KMS-11 (cell line): ENCODE data around the gene PAK2.

Experiments
- H2AFZ ChIP-seq: fragments of 200-600 bp; sonication (generic); 2 replicates; pipeline ENCODE4 v1.6.1; 2016; ENCODE audit warnings: antibody characterized with exemption, mixed run types, low read depth
- H3K27ac ChIP-seq: fragments of 200-600 bp; sonication (generic); 2 replicates; pipeline ENCODE4 v1.6.1; 2016; ENCODE audit warnings: mild to moderate bottlenecking, mixed run types
- H3K27me3 ChIP-seq: fragments of 200-600 bp; sonication (generic); 2 replicates; pipeline ENCODE4 v1.6.1; 2017; ENCODE audit warnings: mild to moderate bottlenecking, low read depth, mixed run types, moderate library complexity; ENCODE audit not compliant: insufficient read depth
- H3K36me3 ChIP-seq: fragments of 200-600 bp; sonication (generic); 2 replicates; pipeline ENCODE4 v1.6.1; 2017; ENCODE audit warnings: mild to moderate bottlenecking, mixed run types; ENCODE audit not compliant: insufficient read depth
- H3K4me1 ChIP-seq: fragments of 200-600 bp; sonication (generic); 2 replicates; pipeline ENCODE4 v1.6.1; 2016; ENCODE audit warnings: mild to moderate bottlenecking, low read depth, mixed run types; ENCODE audit not compliant: poor library complexity, severe bottlenecking
- H3K4me2 ChIP-seq: fragments of 200-600 bp; sonication (generic); 2 replicates; pipeline ENCODE4 v1.7.0; 2016; ENCODE audit warnings: mild to moderate bottlenecking, mixed run types
- H3K4me3 ChIP-seq: fragments of 200-600 bp; sonication (generic); IDR thresholded peaks from 2 replicates; pipeline ENCODE4 v1.6.1; 2017; ENCODE audit warnings: low read depth, low read length, mixed read lengths; ENCODE audit not compliant: insufficient read depth
- H3K79me2 ChIP-seq: fragments of 200-600 bp; sonication (generic); 2 replicates; pipeline ENCODE4 v1.6.1; 2016; ENCODE audit warnings: low read depth, mixed run types; ENCODE audit not compliant: insufficient read depth
- H3K9ac ChIP-seq: fragments of 200-600 bp; sonication (generic); 2 replicates; pipeline ENCODE4 v1.6.1; 2016; ENCODE audit warnings: mild to moderate bottlenecking, mixed run types
- H4K20me1 ChIP-seq: fragments of 200-600 bp; sonication (generic); 2 replicates; pipeline ENCODE4 v1.6.1; 2016; ENCODE audit warnings: mild to moderate bottlenecking, mixed run types; ENCODE audit not compliant: insufficient read depth
- TF ChIP-seq, protein P1 (sequence below): fragments of 200-600 bp; sonication (generic); conservative IDR thresholded peaks from 2 replicates; pipeline ENCODE4 v1.6.1; 2017; ENCODE audit warnings: low read depth, mild to moderate bottlenecking, antibody characterized with exemption, low read length, moderate library complexity, mixed read lengths

The PAK2 gene

DNA sequence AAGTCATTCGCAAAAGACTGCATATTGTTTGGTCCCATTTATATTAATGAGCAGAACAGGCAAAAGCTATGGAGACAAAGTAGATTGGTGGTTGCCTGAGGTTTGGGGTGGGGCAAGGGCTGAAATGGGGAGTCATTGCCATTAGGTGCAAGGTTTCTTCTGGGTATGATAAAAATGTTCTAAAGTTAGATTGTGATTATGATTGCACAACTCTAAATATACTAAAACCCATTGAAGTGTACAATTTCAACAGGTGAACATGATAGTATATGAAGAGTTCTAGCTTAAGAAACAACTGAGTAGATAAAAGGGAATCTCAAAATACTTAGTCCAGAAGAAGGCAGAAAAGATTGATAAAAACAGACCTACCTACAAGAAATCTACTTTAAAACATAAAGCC lies 56.7 kb downstream of the PAK2 start:
- H4K20me1 ChIP-seq: no peaks in the 10 kb centered on the region
- H3K79me2 ChIP-seq: peaks cover 18% of the 10 kb centered on the region; the same call in 1 of the 2 replicates
- TF ChIP-seq, protein P1, sequence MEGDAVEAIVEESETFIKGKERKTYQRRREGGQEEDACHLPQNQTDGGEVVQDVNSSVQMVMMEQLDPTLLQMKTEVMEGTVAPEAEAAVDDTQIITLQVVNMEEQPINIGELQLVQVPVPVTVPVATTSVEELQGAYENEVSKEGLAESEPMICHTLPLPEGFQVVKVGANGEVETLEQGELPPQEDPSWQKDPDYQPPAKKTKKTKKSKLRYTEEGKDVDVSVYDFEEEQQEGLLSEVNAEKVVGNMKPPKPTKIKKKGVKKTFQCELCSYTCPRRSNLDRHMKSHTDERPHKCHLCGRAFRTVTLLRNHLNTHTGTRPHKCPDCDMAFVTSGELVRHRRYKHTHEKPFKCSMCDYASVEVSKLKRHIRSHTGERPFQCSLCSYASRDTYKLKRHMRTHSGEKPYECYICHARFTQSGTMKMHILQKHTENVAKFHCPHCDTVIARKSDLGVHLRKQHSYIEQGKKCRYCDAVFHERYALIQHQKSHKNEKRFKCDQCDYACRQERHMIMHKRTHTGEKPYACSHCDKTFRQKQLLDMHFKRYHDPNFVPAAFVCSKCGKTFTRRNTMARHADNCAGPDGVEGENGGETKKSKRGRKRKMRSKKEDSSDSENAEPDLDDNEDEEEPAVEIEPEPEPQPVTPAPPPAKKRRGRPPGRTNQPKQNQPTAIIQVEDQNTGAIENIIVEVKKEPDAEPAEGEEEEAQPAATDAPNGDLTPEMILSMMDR: no peak
- H2AFZ ChIP-seq: no peak overlapping the region
- no peak overlapping the region for H3K9ac ChIP-seq
- no peak overlapping the region for H3K27ac ChIP-seq
- no peaks in the 10 kb centered on the region for H3K27me3 ChIP-seq
- H3K4me2 ChIP-seq: no peak overlapping the region
- no peak overlapping the region for H3K4me3 ChIP-seq
- no peaks in the 10 kb centered on the region; the same call in 1 of the 2 replicates for H3K36me3 ChIP-seq
- H3K4me1 ChIP-seq: no peaks in the 10 kb centered on the region

DNA sequence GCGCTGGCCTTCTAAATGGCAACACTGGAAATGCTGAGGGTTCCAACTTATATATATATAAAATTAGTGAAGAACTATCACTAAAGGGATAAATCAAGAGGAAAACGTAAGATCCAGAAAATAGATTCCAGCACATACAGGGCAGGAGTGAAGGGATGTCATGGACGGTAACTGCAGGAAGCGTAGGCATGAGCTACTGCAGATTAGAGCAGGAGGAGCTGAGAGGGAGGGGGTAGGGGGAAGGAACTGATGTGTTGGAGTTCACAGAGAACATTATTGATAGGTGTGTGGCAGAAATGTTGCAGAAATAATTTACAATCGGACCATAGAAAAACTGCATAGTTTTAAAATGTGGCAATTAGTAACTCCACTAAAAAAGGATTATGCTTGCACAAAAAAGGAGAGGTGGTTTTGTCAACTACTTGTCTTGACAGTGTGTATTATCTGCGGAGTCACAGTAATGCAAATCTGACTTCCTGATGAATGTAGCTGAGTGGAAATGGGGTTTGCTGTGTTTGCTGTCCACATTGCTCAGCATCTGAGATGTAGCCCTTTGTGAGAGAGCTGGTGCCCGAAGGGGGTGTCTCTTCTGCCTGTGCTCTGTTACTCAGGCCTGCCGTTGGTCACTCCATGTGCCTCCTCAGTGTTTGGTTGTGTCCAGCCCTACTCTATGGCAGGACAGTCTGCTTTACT lies 61.2 kb downstream of the PAK2 start:
- H3K27me3 ChIP-seq: no peaks in the 10 kb centered on the region
- no peak overlapping the region for H2AFZ ChIP-seq
- no peaks in the 10 kb centered on the region for H4K20me1 ChIP-seq
- H3K36me3 ChIP-seq: peaks cover 8% of the 10 kb centered on the region
- no peak overlapping the region for H3K27ac ChIP-seq
- no peak overlapping the region for H3K4me3 ChIP-seq
- H3K4me1 ChIP-seq: no peaks in the 10 kb centered on the region
- no peak overlapping the region for H3K9ac ChIP-seq
- H3K79me2 ChIP-seq: peaks cover 18% of the 10 kb centered on the region; the same call in 1 of the 2 replicates
- TF ChIP-seq, protein P1: no peak
- no peak overlapping the region for H3K4me2 ChIP-seq

DNA sequence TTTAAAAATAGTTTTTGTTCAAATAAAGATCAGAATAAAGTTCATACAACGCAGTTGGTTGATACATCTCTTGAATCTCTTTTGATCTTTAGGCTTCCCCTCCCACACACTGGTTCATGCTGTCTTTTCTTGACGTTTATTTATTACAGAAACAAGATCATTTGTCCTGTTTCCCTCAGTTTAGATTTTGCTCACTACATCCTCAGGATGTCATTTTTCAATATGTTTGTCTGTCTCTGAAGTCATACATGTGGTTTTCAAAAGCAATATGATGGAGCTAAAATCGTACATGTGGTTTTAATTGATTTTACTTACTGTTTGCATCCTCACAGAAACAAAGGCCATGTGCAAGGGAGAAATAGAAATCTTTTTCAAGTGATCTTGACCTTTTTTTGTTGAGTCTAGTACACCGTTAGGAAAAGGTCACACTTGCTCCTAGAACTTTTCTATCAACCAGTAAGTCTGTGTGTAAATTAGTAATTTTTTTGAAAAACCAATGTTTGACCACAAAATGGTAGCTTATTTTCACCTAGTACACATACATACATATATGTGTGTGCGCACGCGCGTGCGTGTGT lies 64.3 kb downstream of the PAK2 start:
- TF ChIP-seq, protein P1: no peak
- no peak overlapping the region for H3K9ac ChIP-seq
- H4K20me1 ChIP-seq: no peaks in the 10 kb centered on the region
- H3K4me3 ChIP-seq: no peak overlapping the region
- no peak overlapping the region for H3K4me2 ChIP-seq
- H2AFZ ChIP-seq: no peak overlapping the region
- H3K4me1 ChIP-seq: no peaks in the 10 kb centered on the region
- 0 out of 2 replicates have a peak, but pooled peaks cover 11% of the 10 kb centered on the region for H3K79me2 ChIP-seq
- H3K27me3 ChIP-seq: no peaks in the 10 kb centered on the region
- H3K27ac ChIP-seq: no peak overlapping the region
- peaks cover 13% of the 10 kb centered on the region for H3K36me3 ChIP-seq

DNA sequence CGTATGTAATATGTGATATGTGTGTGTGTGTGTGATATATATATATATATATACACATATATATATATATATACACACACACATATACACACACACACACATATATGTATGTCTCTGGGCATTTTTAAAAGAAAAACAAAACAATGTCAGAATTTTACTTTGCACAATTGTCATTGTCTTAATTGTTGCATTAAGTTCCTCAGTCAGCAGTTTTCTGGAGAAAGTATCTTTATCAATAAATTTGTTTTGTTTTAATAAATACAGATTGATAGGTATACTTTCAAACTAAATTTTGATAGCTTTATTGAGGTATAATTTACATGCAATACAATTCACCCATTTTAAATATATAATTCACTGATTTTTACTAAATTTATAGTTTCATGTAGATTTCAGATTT lies 65.1 kb downstream of the PAK2 start:
- H3K79me2 ChIP-seq: 0 out of 2 replicates have a peak, but pooled peaks cover 3% of the 10 kb centered on the region
- H3K4me3 ChIP-seq: no peak overlapping the region
- H3K4me2 ChIP-seq: no peak overlapping the region
- no peak overlapping the region for H2AFZ ChIP-seq
- no peaks in the 10 kb centered on the region for H3K4me1 ChIP-seq
- no peaks in the 10 kb centered on the region for H3K27me3 ChIP-seq
- H3K9ac ChIP-seq: no peak overlapping the region
- no peak overlapping the region for H3K27ac ChIP-seq
- TF ChIP-seq, protein P1: no peak
- peaks cover 13% of the 10 kb centered on the region for H3K36me3 ChIP-seq
- H4K20me1 ChIP-seq: no peaks in the 10 kb centered on the region
